Spleen (tissue), 7 donors: ENCODE results near the gene MARK1.

Source experiments
- CTCF ChIP-seq, 11 experiments: fragments of 200-600 bp in 7 of 11; fragments of 450-650 bp in 4 of 11; sonication (generic) in 4 of 11; IDR thresholded peaks in 8 of 11; conservative IDR thresholded peaks in 3 of 11; 1 replicate in 7 of 11; 2 replicates in 4 of 11; pipeline versions ENCODE4 v1.4.0 to v1.8.0; 2016 to 2021; ENCODE audit warnings: antibody characterized with exemption in 11 of 11, inconsistent platforms in 4 of 11, mild to moderate bottlenecking in 1 of 11
- POLR2AphosphoS5 ChIP-seq, 3 donors: sonication (generic); formaldehyde crosslinking; IDR thresholded peaks; one replicate each; pipeline ENCODE4 v1.5.1; 2017; ENCODE audit warnings: antibody characterized with exemption in 3 of 3
- donor health status: DM: no; HTN: no; CAD: no; lungs with moderate emphysema.
- donor health status: DM: no; HTN: no; CAD: no.
- donor health status: DM: no; HTN: no; CAD: no.

- no peak for TF ChIP-seq CTCF (IDR thresholded peaks at IDR 0.05 in 8 of 11, conservative IDR thresholded peaks at IDR 0.05 in 3 of 11)
- peak in 2 of 3 donors; percentile 46 to 50 for TF ChIP-seq POLR2AphosphoS5 (IDR thresholded peaks at IDR 0.05)
Measured at GRCh38 chr1:220527908-220528678, at the start of gene MARK1.
